Fibroblast of the aortic adventitia (primary cell): Measurements from ENCODE around the gene PSORS1C1. TPM values are rescaled to one million over a fixed set of nuclear protein-coding genes. Genes with fewer than 3 reads are reported as not detected.
A peak's percentile ranks its signal among the peaks of the same experiment; 100 is the strongest.

ENCODE experiments used
- DNase-seq: peaks from one replicate; pipeline ENCODE4 v3.0.0-alpha.2; 2010; ENCODE audit warnings: low read depth
- H3K4me3 ChIP-seq: 2 replicates; pipeline ENCODE4 v1.5.1; 2011; ENCODE audit warnings: low read depth, mild to moderate bottlenecking, control low read depth, low read length, moderate library complexity
- CTCF ChIP-seq: IDR thresholded peaks from 2 replicates; pipeline ENCODE4 v1.5.1; 2011; ENCODE audit warnings: mild to moderate bottlenecking, low read length, control low read depth, inconsistent platforms; ENCODE audit not compliant: insufficient read depth
- total RNA-seq: library from RNA; depleted of rRNA; stranded (reverse); fragments of >200 nt; gene quantifications from 2 replicates; pipeline ENCODE4 v1.2.3, GENCODE V29; 2012; ENCODE audit warnings: low replicate concordance

Gene PSORS1C1
- total RNA-seq, 1 donor: 1.2 TPM

GRCh38 chr6:31094389-31094881 is 20.2 kb upstream of the PSORS1C1 start:
- TF ChIP-seq CTCF: no peak
- H3K4me3 ChIP-seq: no peak overlapping the region
- peak; percentile 30 for DNase-seq

DNA sequence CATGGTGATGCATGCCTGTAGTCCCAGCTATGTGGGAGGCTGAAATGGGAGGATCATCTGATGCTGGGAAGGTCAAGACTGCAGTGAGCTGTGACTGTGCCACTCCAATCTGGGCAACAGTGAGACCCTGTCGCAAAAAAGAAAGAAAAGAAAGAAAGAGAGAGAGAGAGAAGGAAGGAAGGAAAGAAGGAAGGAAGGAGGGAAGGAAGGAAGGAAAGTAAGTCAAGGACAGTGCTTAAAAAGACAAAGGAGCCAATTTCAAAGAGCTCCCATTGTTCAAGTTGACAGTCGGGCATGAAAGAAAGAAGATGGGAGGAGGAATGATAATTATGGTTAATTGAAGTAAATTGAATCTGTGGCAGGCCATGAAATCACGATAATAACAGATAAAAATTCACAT is 18.4 kb upstream of the PSORS1C1 start:
- DNase-seq: no peak
- no peak overlapping the region for H3K4me3 ChIP-seq
- TF ChIP-seq CTCF: no peak

- no peak for DNase-seq
- no peak for TF ChIP-seq CTCF
Observed at GRCh38 chr6:31096656-31097055, 17.9 kb upstream of the PSORS1C1 start.

GRCh38 chr6:31098449-31098938 is 16.1 kb upstream of the PSORS1C1 start:
- TF ChIP-seq CTCF: no peak
- no peak overlapping the region for H3K4me3 ChIP-seq
- DNase-seq: no peak

More at GRCh38 chr6:31096656-31097055, 17.9 kb upstream of the PSORS1C1 start:
- no peak overlapping the region for H3K4me3 ChIP-seq

- no peak for TF ChIP-seq CTCF
- no peak overlapping the region for H3K4me3 ChIP-seq
- no peak for DNase-seq
Observed at GRCh38 chr6:31103136-31103535, 11.5 kb upstream of the PSORS1C1 start.

- DNase-seq: no peak
- no peak for TF ChIP-seq CTCF
Observed at GRCh38 chr6:31107052-31107451, 7.5 kb upstream of the PSORS1C1 start.

More at GRCh38 chr6:31107052-31107451, 7.5 kb upstream of the PSORS1C1 start:
- no peak overlapping the region for H3K4me3 ChIP-seq
